ENCODE measurements around the gene KCNN2. TPM values are rescaled to one million over a fixed set of nuclear protein-coding genes. Genes with fewer than 3 reads are reported as not detected.

KCNN2 gene
- total and polyA plus RNA-seq, 7 donors = 0.20 to 2.9 (median 0.63) TPM

GRCh38 chr5:114377946-114378345, 16.1 kb downstream of the KCNN2 start:
- no peak overlapping the region for H3K27ac ChIP-seq
- no peaks in the 10 kb centered on the region for H3K36me3 ChIP-seq (ENCODE audit: insufficient read depth in 1 of 2, low read depth in 1 of 2)
- H3K4me1 ChIP-seq = no peaks in the 10 kb centered on the region
- no peak for ATAC-seq
- H3K27me3 ChIP-seq (ENCODE audit: insufficient read depth in 3 of 3, low read length in 2 of 3) = no peaks in the 10 kb centered on the region
- WGBS, 3 donors = 81 to 90% (median 89%) methylated on average over 6 of the region's 6 CpGs
- no peaks in the 10 kb centered on the region for H3K9me3 ChIP-seq
- intact Hi-C loops (cut with DNase I) = no loop called here
- DNase-seq = no peak
- H3K4me3 ChIP-seq = no peak overlapping the region
- no peak for TF ChIP-seq CTCF (IDR thresholded peaks at IDR 0.05)

- Histone ChIP-seq H3K9me3 (no peaks in the 10 kb centered on the region), H3K4me1 (no peaks in the 10 kb centered on the region), H3K27me3 (ENCODE audit: insufficient read depth in 3 of 3, low read length in 2 of 3) (no peaks in the 10 kb centered on the region), H3K36me3 (ENCODE audit: insufficient read depth in 1 of 2, low read depth in 1 of 2) (no peaks in the 10 kb centered on the region), H3K4me3 (no peak overlapping the region), H3K27ac (no peak overlapping the region)
- no peak for DNase-seq
- intact Hi-C loops (cut with DNase I) = no loop called here
- TF ChIP-seq CTCF (IDR thresholded peaks at IDR 0.05) = no peak
- WGBS, 3 donors = 61 to 71% (median 65%) methylated on average over 5 of the region's 5 CpGs
- no peak for ATAC-seq
Measured at GRCh38 chr5:114380721-114381120, 18.9 kb downstream of the KCNN2 start.

- TF ChIP-seq CTCF (IDR thresholded peaks at IDR 0.05) = no peak
- ATAC-seq (no peak), DNase-seq (no peak)
- no peaks in the 10 kb centered on the region for H3K4me1 ChIP-seq
- WGBS, 3 donors = 22 to 45% (median 30%) methylated on average over 1 of the region's 1 CpG
- no peak overlapping the region for H3K27ac ChIP-seq
- H3K36me3 ChIP-seq (ENCODE audit: insufficient read depth in 1 of 2, low read depth in 1 of 2) = no peaks in the 10 kb centered on the region
- no peaks in the 10 kb centered on the region for H3K9me3 ChIP-seq
- H3K27me3 ChIP-seq (ENCODE audit: insufficient read depth in 3 of 3, low read length in 2 of 3) = no peaks in the 10 kb centered on the region
- intact Hi-C loops (cut with DNase I) = no loop called here
- no peak overlapping the region for H3K4me3 ChIP-seq
Measured at GRCh38 chr5:114387433-114387832, 25.6 kb downstream of the KCNN2 start.

GRCh38 chr5:114390431-114390830, 28.6 kb downstream of the KCNN2 start:
- no peaks in the 10 kb centered on the region for H3K27me3 ChIP-seq (ENCODE audit: insufficient read depth in 3 of 3, low read length in 2 of 3)
- ATAC-seq = no peak
- intact Hi-C loops (cut with DNase I) = no loop called here
- WGBS, 3 donors = 86 to 91% (median 89%) methylated on average over 1 of the region's 1 CpG
- DNase-seq = no peak
- H3K9me3 ChIP-seq = no peaks in the 10 kb centered on the region
- no peak overlapping the region for H3K4me3 ChIP-seq
- no peak for TF ChIP-seq CTCF (IDR thresholded peaks at IDR 0.05)
- no peaks in the 10 kb centered on the region for H3K36me3 ChIP-seq (ENCODE audit: insufficient read depth in 1 of 2, low read depth in 1 of 2)
- no peaks in the 10 kb centered on the region for H3K4me1 ChIP-seq
- H3K27ac ChIP-seq = no peak overlapping the region

DNA sequence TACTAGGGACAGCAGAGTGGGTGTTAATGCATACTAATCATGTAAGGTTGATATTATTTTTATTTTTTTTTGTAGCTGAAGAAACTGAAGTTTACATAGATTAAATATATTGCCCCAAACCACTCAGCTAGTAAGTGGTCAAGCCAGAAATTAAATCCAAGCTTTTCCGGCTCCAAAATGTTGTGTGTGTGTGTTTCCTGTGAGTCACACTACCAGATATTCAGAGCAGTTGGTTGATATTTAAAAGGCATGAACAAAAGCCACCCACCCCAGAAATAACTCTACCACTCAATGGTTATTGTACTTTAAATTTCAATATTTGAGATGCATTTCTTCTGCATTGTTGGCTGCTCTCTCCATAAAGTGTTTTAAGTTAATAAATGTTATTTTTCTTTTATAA, 29.5 kb downstream of the KCNN2 start:
- no peaks in the 10 kb centered on the region for H3K4me1 ChIP-seq
- no peak for ATAC-seq
- H3K4me3 ChIP-seq = no peak overlapping the region
- H3K27ac ChIP-seq = no peak overlapping the region
- no peak for TF ChIP-seq CTCF (IDR thresholded peaks at IDR 0.05)
- no peak for DNase-seq
- intact Hi-C loops (cut with DNase I) = no loop called here
- H3K36me3 ChIP-seq (ENCODE audit: insufficient read depth in 1 of 2, low read depth in 1 of 2) = no peaks in the 10 kb centered on the region
- H3K27me3 ChIP-seq (ENCODE audit: insufficient read depth in 3 of 3, low read length in 2 of 3) = no peaks in the 10 kb centered on the region
- WGBS, 3 donors = 52 to 58% (median 58%) methylated on average over 1 of the region's 1 CpG
- H3K9me3 ChIP-seq = no peaks in the 10 kb centered on the region
